HL-60/S4 (cell line): ENCODE measurements around the gene NEK3.
"Not testable (repeated sequence)": the region's sequence is repeated elsewhere in the genome, so short reads cannot be mapped to it uniquely, and the experiment has no call there.

Experiments
- in situ Hi-C: fragments of 300-500 bp; cut with MboI; formaldehyde crosslinking; loops from 2 replicates; pipeline ENCODE4 v1.14.3; 2022; ENCODE audit warnings: low sequenced_read_pairs

NEK3 gene

GRCh38 chr13:52127378-52127777 is 32.0 kb downstream of the NEK3 start:
- in situ Hi-C loops: loop anchor here (10.0 kb wide), 1 partner anchor 123 kb away; no protein-coding TSS in a partner anchor

GRCh38 chr13:52125547-52125946 is 33.9 kb downstream of the NEK3 start:
- in situ Hi-C loops: loop anchor here (10.0 kb wide), 1 partner anchor 121 kb away; no protein-coding TSS in a partner anchor

GRCh38 chr13:52118595-52118994 is 40.8 kb downstream of the NEK3 start:
- in situ Hi-C loops: no loop called here

DNA sequence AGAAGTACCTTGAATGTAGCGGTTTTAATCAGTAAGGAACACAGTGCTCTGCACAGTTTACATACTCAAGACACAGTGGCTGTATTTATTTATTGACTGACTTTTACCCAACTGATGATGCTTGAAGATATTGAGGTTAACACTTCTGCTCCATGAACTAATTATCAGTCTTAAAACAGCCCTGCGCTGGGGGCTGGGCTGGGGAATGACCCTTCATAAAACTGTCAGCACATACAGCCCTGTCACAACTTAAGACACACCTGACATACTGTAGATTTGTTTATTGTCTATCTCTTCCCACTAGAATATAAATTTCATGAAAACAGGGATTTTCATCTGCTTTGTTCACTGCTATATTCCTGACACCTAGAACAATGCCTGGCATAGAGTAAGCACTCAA is 41.3 kb downstream of the NEK3 start:
- in situ Hi-C loops: no loop called here

DNA sequence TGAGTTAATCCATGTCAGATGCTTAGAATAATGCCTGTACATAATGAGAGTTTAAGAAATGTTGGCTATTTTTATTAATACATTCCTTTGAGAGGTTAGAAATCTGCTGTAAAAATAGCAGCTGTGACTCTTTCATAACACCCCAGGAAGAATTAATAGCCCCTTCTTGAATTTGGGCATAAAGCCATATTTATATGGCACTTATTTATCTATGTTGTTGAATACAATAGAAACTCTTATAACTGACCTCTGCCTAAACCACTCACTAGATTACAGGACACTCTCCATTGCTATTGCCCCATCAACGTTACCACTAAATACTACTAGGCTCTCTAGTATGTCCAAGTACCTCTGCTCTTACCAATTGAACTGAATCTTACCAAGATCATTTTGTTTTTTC is 46.8 kb downstream of the NEK3 start:
- in situ Hi-C loops: no loop called here

DNA sequence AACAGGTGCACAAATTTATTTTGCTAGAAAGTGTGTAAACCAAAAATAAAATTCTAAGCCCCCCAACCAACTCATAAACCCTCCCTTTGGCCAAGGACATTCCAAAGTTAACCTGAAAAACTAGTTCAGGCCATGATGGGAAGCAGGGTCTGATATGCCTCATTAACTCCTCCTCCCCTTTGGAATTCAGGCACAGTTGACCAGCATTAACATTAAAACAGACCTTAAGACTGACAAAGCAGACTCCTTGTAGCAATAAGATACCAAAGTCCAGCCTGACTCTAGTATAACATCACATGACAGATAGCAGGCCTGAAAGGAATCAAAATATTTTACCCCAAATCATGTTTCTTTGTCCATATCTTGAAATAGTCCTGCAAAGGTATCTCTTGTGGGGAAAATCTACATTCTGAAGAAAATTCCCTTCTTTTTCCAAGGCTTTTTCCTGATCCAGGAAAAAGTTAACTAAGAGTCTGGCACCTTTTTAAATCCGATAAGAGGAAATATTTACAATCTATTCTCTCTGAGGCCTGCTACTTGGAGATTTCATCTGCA is 50.2 kb downstream of the NEK3 start:
- in situ Hi-C loops: no loop called here

GRCh38 chr13:52105841-52106240 is 53.6 kb downstream of the NEK3 start:
- in situ Hi-C loops: no loop called here

GRCh38 chr13:52104624-52105023 is 54.8 kb downstream of the NEK3 start:
- in situ Hi-C loops: no loop called here

GRCh38 chr13:52103386-52103785 is 56.0 kb downstream of the NEK3 start:
- in situ Hi-C loops: no loop called here

DNA sequence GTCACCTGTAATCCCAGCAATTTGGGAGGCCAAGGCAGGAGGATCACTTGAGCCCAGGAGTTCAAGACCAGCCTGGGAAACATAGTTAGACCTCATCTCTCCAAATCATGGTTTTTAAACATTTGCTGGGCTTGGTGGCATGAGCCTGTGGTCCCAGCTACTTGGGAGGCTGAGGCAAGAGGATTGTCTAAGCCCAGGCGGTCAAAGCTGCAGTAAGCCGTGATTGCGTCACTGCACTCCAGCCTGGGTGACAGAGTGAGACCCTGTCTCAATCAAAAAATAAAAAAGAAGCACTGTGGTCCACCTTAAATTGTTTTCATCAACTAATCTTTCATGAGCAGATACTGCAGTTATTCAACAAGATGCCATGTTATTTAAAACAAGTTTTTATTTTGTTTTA is 57.0 kb downstream of the NEK3 start:
- in situ Hi-C loops: not testable (repeated sequence)

GRCh38 chr13:52097197-52097596 is 62.2 kb downstream of the NEK3 start:
- in situ Hi-C loops: no loop called here

DNA sequence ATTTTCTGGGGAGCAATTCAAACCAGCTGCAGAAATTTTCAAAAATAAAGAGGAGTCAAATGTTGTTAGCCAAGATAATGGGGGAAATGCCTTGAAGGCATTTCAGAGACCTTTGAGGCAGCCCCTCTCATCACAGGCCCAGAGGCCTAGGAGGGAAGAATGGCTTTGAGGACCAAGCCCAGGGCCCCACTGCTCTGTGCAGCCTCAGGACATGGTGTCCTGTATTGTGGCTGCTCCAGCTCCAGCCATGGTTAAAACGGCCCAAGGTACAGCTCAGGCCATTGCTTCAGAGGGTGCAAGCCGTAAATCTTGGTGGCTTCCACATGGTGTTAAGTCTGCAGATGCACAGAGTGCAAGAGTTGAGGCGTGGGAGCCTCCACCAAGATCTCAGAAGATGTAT is 62.6 kb downstream of the NEK3 start:
- in situ Hi-C loops: no loop called here

GRCh38 chr13:52096062-52096461 is 63.3 kb downstream of the NEK3 start:
- in situ Hi-C loops: no loop called here

DNA sequence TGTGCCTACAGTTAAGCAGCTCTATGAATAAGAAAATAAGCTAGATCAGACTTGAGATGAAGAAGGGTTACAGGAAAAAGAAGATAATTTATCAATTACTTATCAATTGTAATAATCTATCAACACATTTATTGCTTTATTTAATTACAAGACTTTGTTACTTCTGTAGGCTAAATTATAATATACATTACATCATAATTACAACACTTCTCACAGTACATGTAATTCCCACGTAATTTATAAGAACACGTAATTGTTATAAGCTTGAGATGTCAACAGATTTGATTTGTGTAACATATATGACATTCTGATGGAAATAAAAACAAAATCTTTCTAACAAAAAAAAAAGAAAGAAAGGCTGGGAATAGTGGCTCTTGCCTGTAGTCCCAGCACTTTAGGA is 67.3 kb downstream of the NEK3 start:
- in situ Hi-C loops: no loop called here

DNA sequence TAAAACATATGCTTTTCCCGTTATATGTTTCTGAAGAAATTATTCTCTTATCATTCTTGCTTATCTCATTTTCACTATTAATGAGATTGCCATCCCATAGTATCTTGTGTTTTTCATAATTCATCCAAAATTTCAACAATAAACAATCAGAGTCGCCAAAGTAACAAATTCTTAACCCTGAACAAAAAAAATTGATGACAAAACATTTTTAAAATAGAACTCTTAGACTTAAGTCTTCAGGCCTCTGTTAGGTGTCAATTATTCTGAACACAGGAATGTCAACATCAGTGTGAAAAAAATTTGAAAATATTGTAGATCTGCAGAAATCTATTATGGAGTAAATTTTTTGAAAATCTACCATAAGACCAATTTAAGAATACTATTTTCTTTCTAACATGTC is 67.9 kb downstream of the NEK3 start:
- in situ Hi-C loops: no loop called here

- in situ Hi-C loops: no loop called here
Measured at GRCh38 chr13:52085421-52085820, 74.0 kb downstream of the NEK3 start.

GRCh38 chr13:52084981-52085380 is 74.4 kb downstream of the NEK3 start:
- in situ Hi-C loops: not testable (repeated sequence)
